HG02798 (cell line): ENCODE measurements around the gene MAP3K1.

Experiments used
- ATAC-seq: cut with Tn5 transposase; IDR thresholded peaks from one replicate; pipeline ENCODE4 v1.9.1; 2021; ENCODE audit warnings: mild to moderate bottlenecking; ENCODE audit not compliant: unreplicated experiment, poor library complexity

The MAP3K1 gene

GRCh38 chr5:56900395-56900794 lies 85.0 kb downstream of the MAP3K1 start:
- ATAC-seq: no peak

DNA sequence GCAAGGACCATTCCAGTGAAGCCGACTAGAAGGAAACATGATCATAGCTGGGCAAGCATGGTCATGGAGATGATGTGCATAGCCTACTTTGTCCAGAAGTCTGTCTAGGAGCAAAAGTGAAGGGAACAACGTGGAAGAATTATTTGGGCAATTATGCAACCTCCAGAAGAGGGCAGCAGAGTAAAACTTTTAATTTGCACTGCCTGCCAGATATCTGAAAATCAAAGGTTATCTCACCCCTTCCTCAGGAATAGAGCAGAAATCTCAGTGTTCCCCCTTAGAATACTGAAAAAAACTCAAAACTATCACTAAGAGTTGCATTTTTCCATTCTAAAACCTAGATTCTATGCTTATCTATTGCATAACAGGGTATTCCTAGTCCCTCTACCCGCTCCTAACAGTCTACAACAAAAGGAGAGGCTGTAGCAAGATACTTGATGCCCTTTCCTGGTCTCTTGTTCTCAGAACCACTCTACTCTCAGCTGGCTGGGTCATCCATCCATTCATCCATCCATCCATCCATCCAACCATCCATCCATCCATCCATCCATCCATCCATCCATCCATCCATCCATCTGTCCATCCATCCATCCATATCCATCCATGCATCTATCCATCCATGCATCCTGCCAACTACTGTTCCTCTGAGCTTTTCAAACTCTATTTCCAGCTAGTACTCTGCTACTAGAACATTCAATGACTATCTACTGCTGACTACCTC lies 85.7 kb downstream of the MAP3K1 start:
- no peak for ATAC-seq

GRCh38 chr5:56908942-56909293 lies 93.6 kb downstream of the MAP3K1 start:
- ATAC-seq: peak; percentile 45

DNA sequence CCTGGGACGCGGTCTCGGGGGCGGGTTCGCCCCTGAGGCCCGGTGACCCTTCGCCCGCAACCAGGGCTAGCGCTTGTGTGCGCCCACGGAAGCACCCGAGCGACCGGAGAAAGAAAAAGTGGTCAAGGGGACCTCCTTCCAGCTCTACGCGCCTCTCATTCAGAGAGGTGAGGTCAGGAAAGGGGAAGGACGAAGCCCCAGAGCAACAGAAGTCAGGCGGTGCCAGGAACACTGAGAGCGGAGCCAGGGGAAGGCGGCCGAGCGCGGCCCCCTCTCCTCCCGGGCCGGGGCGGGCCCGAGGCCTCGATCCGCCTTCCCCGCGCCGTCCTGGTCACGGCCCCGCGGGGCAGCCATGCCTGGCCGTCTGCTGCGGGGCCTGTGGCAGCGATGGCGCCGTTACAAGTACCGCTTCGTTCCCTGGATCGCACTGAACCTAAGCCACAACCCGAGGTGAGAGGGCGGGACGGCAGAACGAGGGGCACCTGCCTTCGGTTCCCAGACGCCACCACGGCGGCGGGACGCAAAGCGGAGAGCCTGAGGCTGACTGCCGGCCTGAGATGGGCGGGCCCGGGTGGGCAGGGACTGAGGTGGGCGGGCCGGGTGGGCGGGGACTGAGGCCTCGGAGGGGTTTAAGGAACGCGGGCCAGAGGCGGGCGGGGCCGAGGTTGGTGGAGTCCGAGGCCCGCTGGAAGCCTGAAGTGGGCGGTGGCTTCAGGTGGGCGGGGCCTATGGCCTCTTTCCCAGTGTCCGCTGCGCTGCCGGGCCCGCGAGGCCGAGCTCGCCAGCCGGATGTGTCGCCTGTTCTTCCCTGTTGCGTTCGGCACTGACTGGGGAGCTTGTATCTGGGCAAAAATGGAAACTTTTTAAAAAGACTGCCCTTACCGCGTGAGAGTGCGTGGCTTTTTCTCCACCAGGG lies 94.2 kb downstream of the MAP3K1 start, which contains the start of gene SETD9:
SETD9 (plus strand) TSS at position 303 of the 916 bp plus-strand sequence; CDS start at position 353, 50 bp downstream.
- peak; percentile 89 for ATAC-seq

DNA sequence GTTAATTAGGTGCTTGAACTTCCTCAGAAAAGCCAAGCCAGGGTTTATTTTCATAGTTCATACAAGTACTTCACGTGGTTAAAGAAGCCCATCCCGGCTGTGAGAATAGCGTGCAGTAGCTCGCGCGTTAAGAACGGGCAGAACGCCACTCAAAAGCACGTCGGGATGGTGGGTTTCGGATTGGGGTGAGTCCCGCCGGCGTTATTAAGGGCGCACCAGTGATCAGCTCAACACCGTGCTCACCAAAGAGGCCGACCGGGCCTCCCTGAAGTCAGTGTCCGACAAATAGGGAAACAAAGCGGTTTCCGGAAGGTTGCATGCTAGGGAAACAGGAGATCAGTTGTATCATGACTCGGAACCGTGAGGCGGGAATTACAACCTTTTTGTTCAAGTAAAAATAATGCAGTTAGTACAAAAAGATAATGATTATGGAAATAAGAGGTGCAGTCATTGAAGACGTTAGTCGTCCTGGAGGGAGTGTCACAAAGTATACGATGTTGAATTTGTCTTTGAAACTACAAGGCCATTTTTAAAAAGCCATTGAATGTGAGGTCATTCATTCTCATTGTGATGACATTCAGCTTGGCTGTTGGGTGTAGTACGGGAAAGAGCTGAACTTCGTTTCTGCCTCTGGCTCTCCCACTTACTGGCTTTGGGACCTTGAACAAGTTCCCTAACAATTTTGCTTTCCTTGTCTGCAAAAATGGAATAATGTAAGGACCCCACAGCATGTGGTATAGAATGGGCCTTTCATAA lies 95.0 kb downstream of the MAP3K1 start:
- ATAC-seq: peak; percentile 28

GRCh38 chr5:56913766-56914165 lies 98.4 kb downstream of the MAP3K1 start:
- ATAC-seq: no peak

GRCh38 chr5:56914678-56915077 lies 99.3 kb downstream of the MAP3K1 start:
- no peak for ATAC-seq

- no peak for ATAC-seq
Measured at GRCh38 chr5:56917534-56917933, 102.2 kb downstream of the MAP3K1 start.

DNA sequence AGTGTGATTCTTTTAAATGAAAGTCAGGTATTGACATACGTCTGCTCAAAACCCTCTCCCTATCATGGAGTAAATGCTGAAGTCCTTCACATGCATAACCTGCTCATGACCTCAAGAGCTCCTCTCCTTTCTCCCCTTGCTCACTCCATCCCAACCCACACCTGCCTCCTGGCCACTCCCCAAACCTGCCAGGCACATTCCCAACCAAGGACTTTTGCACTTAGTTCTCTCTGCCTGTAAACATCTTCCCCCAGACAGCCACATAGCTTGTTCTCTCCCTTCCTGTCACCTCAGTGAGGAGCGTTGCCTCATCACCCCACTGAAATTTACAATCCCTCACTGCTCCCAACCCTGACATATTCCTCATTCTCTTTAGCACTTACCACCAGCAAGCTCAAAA lies 102.7 kb downstream of the MAP3K1 start:
- no peak for ATAC-seq

- ATAC-seq: no peak
Measured at GRCh38 chr5:56919942-56920662, 104.8 kb downstream of the MAP3K1 start.

DNA sequence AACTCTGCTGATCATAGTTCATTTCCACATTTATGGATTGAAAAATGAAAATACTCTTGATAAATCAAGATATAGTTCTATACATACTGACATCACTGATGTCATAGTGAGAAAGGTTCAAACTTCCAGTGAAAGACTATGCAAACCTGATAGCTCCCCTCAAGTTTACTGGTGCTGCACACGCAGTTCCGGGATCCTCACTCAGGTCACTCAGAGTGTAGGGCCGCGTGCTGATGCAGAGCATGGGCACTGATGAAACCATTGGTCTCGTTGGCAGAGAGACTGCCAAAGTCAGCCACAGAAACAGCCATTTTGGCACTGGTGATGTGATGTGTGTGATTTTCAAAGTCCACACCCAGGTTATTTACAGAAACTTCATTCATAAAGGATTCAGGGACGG lies 107.6 kb downstream of the MAP3K1 start:
- no peak for ATAC-seq

DNA sequence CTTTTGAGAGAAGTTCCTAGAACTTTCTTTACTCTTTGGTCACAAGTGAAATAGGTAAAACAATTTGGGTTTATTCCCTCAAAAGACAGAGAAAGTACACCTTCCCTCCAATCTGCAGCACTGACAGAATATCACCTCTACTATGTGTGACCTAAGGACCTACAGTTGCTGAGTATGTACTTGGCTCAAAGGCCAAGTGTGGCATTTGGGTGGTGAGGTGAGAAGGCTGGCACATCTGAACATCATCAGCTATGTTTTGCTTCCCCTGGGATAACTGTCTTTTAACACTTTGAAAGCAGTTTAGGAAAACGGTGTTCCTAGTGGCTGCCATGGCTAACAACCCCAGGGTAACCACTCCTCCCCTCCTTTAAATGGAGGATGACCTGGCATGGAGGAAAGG lies 119.0 kb downstream of the MAP3K1 start:
- ATAC-seq: no peak

DNA sequence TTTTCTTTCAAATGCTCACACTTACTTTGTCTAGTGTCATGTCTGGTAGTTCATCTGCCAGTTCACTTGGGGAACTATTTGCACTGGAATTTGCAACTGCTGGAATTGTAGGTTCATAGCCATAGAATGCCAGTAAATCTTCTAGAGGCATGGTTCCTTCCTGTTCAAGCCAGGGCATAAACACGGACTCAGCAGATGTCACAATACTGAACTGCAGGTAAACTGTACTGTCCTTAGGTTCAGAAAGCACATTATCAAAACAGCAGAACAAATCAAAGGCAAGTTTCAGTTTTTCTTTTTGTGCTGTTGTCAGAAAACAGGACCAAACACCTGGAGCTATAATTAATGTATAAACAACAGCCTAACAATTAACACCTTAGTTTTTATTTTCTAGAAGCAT lies 123.5 kb downstream of the MAP3K1 start:
- no peak for ATAC-seq

- ATAC-seq: no peak
Measured at GRCh38 chr5:56941981-56942380, 126.6 kb downstream of the MAP3K1 start.
